Activated T-cell treated with anti-CD3 and anti-CD28 coated beads, Interleukin-2, amount 50 U/mL, for 72 hours (primary cell): ENCODE measurements around the gene TAS2R14. TPM values are rescaled to one million over a fixed set of nuclear protein-coding genes. Genes with fewer than 3 reads are reported as not detected.

ENCODE experiments used
- ATAC-seq, 2 donors: fragments of 150-1000 bp; cut with Tn5 transposase; replicated peaks in 1 of 2; 2 replicates each; pipeline ENCODE4 v1.10.0; 2021; ENCODE audit warnings: moderate library complexity in 2 of 2, mild to moderate bottlenecking in 1 of 2
- DNase-seq, 2 donors: peaks; one replicate each; pipeline ENCODE4 v3.0.0; 2021 to 2022; ENCODE audit warnings: mixed read lengths in 1 of 2
- H3K27ac Mint-ChIP-seq: one replicate; pipeline ENCODE4 v1.8.0; 2022; ENCODE audit warnings: mild to moderate bottlenecking, moderate library complexity, mixed read lengths
- H3K27me3 Mint-ChIP-seq: one replicate; pipeline ENCODE4 v1.8.0; 2022; ENCODE audit warnings: low read depth, mixed read lengths
- H3K36me3 Mint-ChIP-seq, 2 donors: one replicate each; pipeline ENCODE4 v1.8.0; 2022; ENCODE audit warnings: mixed read lengths in 2 of 2, mild to moderate bottlenecking in 1 of 2; ENCODE audit not compliant: insufficient read depth in 2 of 2
- H3K4me1 Mint-ChIP-seq: one replicate; pipeline ENCODE4 v1.8.0; 2022; ENCODE audit warnings: low read depth, mixed read lengths
- H3K4me3 Mint-ChIP-seq, 2 donors: one replicate each; pipeline ENCODE4 v1.8.0; 2022; ENCODE audit warnings: mild to moderate bottlenecking in 2 of 2, mixed read lengths in 2 of 2, moderate library complexity in 2 of 2
- H3K9me3 Mint-ChIP-seq, 2 donors: one replicate each; pipeline ENCODE4 v1.8.0; 2022; ENCODE audit warnings: mixed read lengths in 2 of 2
- total RNA-seq, 2 donors: library from RNA; stranded (reverse); gene quantifications; one replicate each; pipeline ENCODE4 v1.2.3, GENCODE V29; 2022

Gene TAS2R14
- total RNA-seq, 2 donors from 2014 or later = 1.2 to 1.9 TPM

GRCh38 chr12:10900530-10900929, 38.5 kb downstream of the TAS2R14 start:
- peaks cover 7 to 14% of the 10 kb centered on the region in 2 donors for H3K9me3 Mint-ChIP-seq
- no peak for DNase-seq
- H3K27me3 Mint-ChIP-seq = no peaks in the 10 kb centered on the region
- H3K4me3 Mint-ChIP-seq = no peak overlapping the region
- H3K4me1 Mint-ChIP-seq = no peaks in the 10 kb centered on the region
- no peak for ATAC-seq
- no peak overlapping the region for H3K27ac Mint-ChIP-seq
- H3K36me3 Mint-ChIP-seq = peaks cover 13 to 18% of the 10 kb centered on the region in 2 donors

GRCh38 chr12:10896854-10897253, 42.2 kb downstream of the TAS2R14 start:
- peaks cover 1 to 2% of the 10 kb centered on the region in 2 donors for H3K9me3 Mint-ChIP-seq
- ATAC-seq = no peak
- H3K4me1 Mint-ChIP-seq = no peaks in the 10 kb centered on the region
- peaks cover 0 to 3% of the 10 kb centered on the region in 2 donors for H3K36me3 Mint-ChIP-seq
- H3K27me3 Mint-ChIP-seq = no peaks in the 10 kb centered on the region
- no peak overlapping the region for H3K4me3 Mint-ChIP-seq
- H3K27ac Mint-ChIP-seq = no peak overlapping the region
- no peak for DNase-seq

GRCh38 chr12:10891937-10892336, 47.1 kb downstream of the TAS2R14 start:
- Mint-ChIP-seq H3K36me3 (no peaks in the 10 kb centered on the region), H3K9me3 (no peaks in the 10 kb centered on the region), H3K4me1 (no peaks in the 10 kb centered on the region), H3K27me3 (no peaks in the 10 kb centered on the region), H3K27ac (no peak overlapping the region), H3K4me3 (no peak overlapping the region)
- no peak for DNase-seq
- no peak for ATAC-seq

- ATAC-seq (no peak), DNase-seq (no peak)
- Mint-ChIP-seq H3K27me3 (no peaks in the 10 kb centered on the region), H3K36me3 (no peaks in the 10 kb centered on the region), H3K9me3 (no peaks in the 10 kb centered on the region), H3K27ac (no peak overlapping the region), H3K4me3 (no peak overlapping the region), H3K4me1 (no peaks in the 10 kb centered on the region)
Observed at GRCh38 chr12:10889226-10889625, 49.8 kb downstream of the TAS2R14 start.

Other genes with a start within 250 kb of the TAS2R14 start
- gene YBX3, start 215.9 kb downstream of the TAS2R14 start, total RNA-seq = 100 to 1,000 TPM; 108 to 132 TPM
- gene TAS2R7, start 136.6 kb downstream of the TAS2R14 start, total RNA-seq = not detected
- not detected for gene TAS2R8, start 132.0 kb downstream of the TAS2R14 start, total RNA-seq
- not detected for gene TAS2R9, start 129.1 kb downstream of the TAS2R14 start, total RNA-seq
- under 1 TPM; 0.31 to 0.63 TPM for gene TAS2R10, start 112.9 kb downstream of the TAS2R14 start, total RNA-seq
- gene PRR4, start 89.8 kb downstream of the TAS2R14 start, total RNA-seq = 1 to 10 TPM; 2.1 to 3.0 TPM
- 10 to 100 TPM; 13.0 to 17.6 TPM for gene PRH1, start 55.0 kb downstream of the TAS2R14 start, total RNA-seq
- under 1 TPM; 0.53 TPM for gene TAS2R13, start 29.7 kb downstream of the TAS2R14 start, total RNA-seq
- not detected for gene PRH2, start 10.0 kb downstream of the TAS2R14 start, total RNA-seq
- 1 to 10 TPM in 1 of 2 donors, under 1 TPM in 1; 0.90 to 1.2 TPM for gene TAS2R50, start 47.6 kb upstream of the TAS2R14 start, total RNA-seq
- gene TAS2R20, start 59.0 kb upstream of the TAS2R14 start, total RNA-seq = 1 to 10 TPM; 1.3 to 2.1 TPM
- gene TAS2R19, start 83.4 kb upstream of the TAS2R14 start, total RNA-seq = 1 to 10 TPM; 2.1 to 3.5 TPM
- 1 to 10 TPM; 1.9 to 2.9 TPM for gene TAS2R31, start 92.1 kb upstream of the TAS2R14 start, total RNA-seq
- gene TAS2R46, start 123.0 kb upstream of the TAS2R14 start, total RNA-seq = under 1 TPM; 0.72 TPM
- under 1 TPM; 0.48 to 0.97 TPM for gene TAS2R43, start 153.1 kb upstream of the TAS2R14 start, total RNA-seq
- gene TAS2R30, start 195.4 kb upstream of the TAS2R14 start, total RNA-seq = 1 to 10 TPM; 2.3 to 2.8 TPM
- gene SMIM10L1, start 231.9 kb upstream of the TAS2R14 start, total RNA-seq = 10 to 100 TPM; 10.1 to 10.9 TPM
- gene TAS2R42, start 247.7 kb upstream of the TAS2R14 start, total RNA-seq = not detected